Pancreas (tissue), 10 donors: ENCODE results near the gene MAP1B. TPM values are rescaled to one million over a fixed set of nuclear protein-coding genes. Genes with fewer than 3 reads are reported as not detected.

Source experiments
- ATAC-seq, 4 donors: fragments of 200-7000 bp; cut with Tn5 transposase; one replicate each; pipeline versions ENCODE4 v1.8.0 to v1.9.1; 2020; ENCODE audit warnings: mild to moderate bottlenecking in 4 of 4, moderate library complexity in 4 of 4
- DNase-seq, 6 donors: peaks; one replicate each; pipeline ENCODE4 v3.0.0-alpha.2; 2020
- FAIRE-seq: peaks from 2 replicates; lab custom pipeline; 2012; peaks lifted over from hg19 to GRCh38; lab: Jason Lieb, UNC
- H3K27ac ChIP-seq, 4 donors: fragments of 200-600 bp; sonication (generic); 1 replicate in 3 of 4; 2 replicates in 1 of 4; pipeline versions ENCODE4 v1.5.0 to v1.8.0; 2020
- H3K27me3 ChIP-seq, 4 donors: fragments of 200-600 bp; one replicate each; pipeline ENCODE4 v1.8.0; 2021
- H3K36me3 ChIP-seq, 3 donors: fragments of 200-600 bp; sonication (generic) in 1 of 3; one replicate each; pipeline versions ENCODE4 v1.5.0 to v1.8.0; 2020 to 2021
- H3K4me1 ChIP-seq, 3 donors: fragments of 200-600 bp; one replicate each; pipeline ENCODE4 v1.8.0; 2021
- H3K4me3 ChIP-seq, 4 donors: fragments of 200-600 bp; sonication (generic) in 2 of 4; one replicate each; pipeline versions ENCODE4 v1.5.0 to v1.8.0; 2020 to 2021
- H3K9me3 ChIP-seq, 4 donors: fragments of 200-600 bp; one replicate each; pipeline ENCODE4 v1.8.0; 2021
- CTCF ChIP-seq, 4 donors: fragments of 200-600 bp; sonication (generic) in 3 of 4; IDR thresholded peaks; one replicate each; pipeline versions ENCODE4 v1.5.0 to v1.8.0; 2021; ENCODE audit warnings: antibody characterized with exemption in 4 of 4
- WGBS, 2 donors: extraction: QIAGEN DNeasy Blood & Tissue Kit; methylation state at CpG; one replicate each; pipeline ENCODE4 v1.1.7; 2013; 5-methylcytosine and 5-hydroxymethylcytosine counted together
- intact Hi-C, 3 donors: fragments of 100-400 bp; cut with DNase I; formaldehyde crosslinking; loops; one replicate each; pipeline versions ENCODE4 v1.11.1 to v1.14.2; 2022
- polyA plus RNA-seq, 2 donors: library from polyadenylated mRNA; stranded (reverse); fragments of 200-250 nt; gene quantifications; one replicate each; pipeline ENCODE4 v1.2.3, GENCODE V29; 2013
- total RNA-seq, 6 donors: library from RNA; stranded (reverse); fragmentation: NEBNext Ultra II Directional in 4 of 6; extraction: Animal tissue kit (Norgen Biotek cat#: 25700) in 4 of 6; gene quantifications; one replicate each; pipeline versions ENCODE4 v1.2.1 to v1.2.4, GENCODE V29; 2021 to 2023
- donor health status: healthy with polysubstance abuse.
- donor health status: DM: no; HTN: no; CAD: no; lungs with moderate emphysema.
- donor health status: DM: no; HTN: no; CAD: no.
- donor health status: control.
- donor health status: control.
- donor health status: Bipolar disorder and iron deficiency.
- donor health status: DM: yes; HTN: yes; CAD: no.
- donor health status: DM: no; HTN: no; CAD: no.
- donor health status: DM: no; HTN: no; CAD: no.
- donor health status: DM: yes; HTN: yes; CAD: no.

Gene MAP1B
- total and polyA plus RNA-seq, 8 donors = 2.4 to 16.8 (median 5.4) TPM

GRCh38 chr5:72093824-72094223 lies 13.5 kb upstream of the MAP1B start:
- Histone ChIP-seq H3K4me3 (no peak overlapping the region), H3K36me3 (no peaks in the 10 kb centered on the region), H3K9me3 (no peaks in the 10 kb centered on the region), H3K27ac (no peak overlapping the region), H3K4me1 (no peaks in the 10 kb centered on the region), H3K27me3 (no peaks in the 10 kb centered on the region)
- no peak for ATAC-seq
- intact Hi-C loops = no loop called here
- FAIRE-seq = no peak
- no peak for DNase-seq
- 43 to 44% methylated on average over 3 of the region's 3 CpGs for WGBS, 2 donors
- no peak for TF ChIP-seq CTCF (IDR thresholded peaks at IDR 0.05)

- Histone ChIP-seq H3K4me1 (no peaks in the 10 kb centered on the region), H3K9me3 (no peaks in the 10 kb centered on the region), H3K36me3 (no peaks in the 10 kb centered on the region), H3K4me3 (no peak overlapping the region), H3K27ac (no peak overlapping the region), H3K27me3 (no peaks in the 10 kb centered on the region)
- DNase-seq (no peak), FAIRE-seq (no peak), ATAC-seq (no peak)
- intact Hi-C loops = no loop called here
- WGBS, 2 donors = 57 to 73% methylated on average over 6 of the region's 6 CpGs
- TF ChIP-seq CTCF (IDR thresholded peaks at IDR 0.05) = no peak
Observed at GRCh38 chr5:72096602-72097188, 10.6 kb upstream of the MAP1B start.

GRCh38 chr5:72101828-72102227 lies 5.4 kb upstream of the MAP1B start:
- no peaks in the 10 kb centered on the region for H3K4me1 ChIP-seq
- no peaks in the 10 kb centered on the region for H3K36me3 ChIP-seq
- no peak overlapping the region for H3K4me3 ChIP-seq
- peaks cover 0 to 12% (median 0%) of the 10 kb centered on the region in 4 donors for H3K27me3 ChIP-seq
- intact Hi-C loops = no loop called here
- ATAC-seq (no peak), DNase-seq (no peak), FAIRE-seq (no peak)
- H3K27ac ChIP-seq = no peak overlapping the region
- TF ChIP-seq CTCF (IDR thresholded peaks at IDR 0.05) = no peak
- WGBS, 2 donors = 58 to 80% methylated on average over 1 of the region's 1 CpG
- no peaks in the 10 kb centered on the region for H3K9me3 ChIP-seq

GRCh38 chr5:72106817-72107130 lies 501 bp upstream of the MAP1B start:
- no peak for ATAC-seq
- no peak overlapping the region for H3K27ac ChIP-seq
- intact Hi-C loops = no loop called here

More at GRCh38 chr5:72106817-72107130, 501 bp upstream of the MAP1B start:
- Histone ChIP-seq H3K36me3 (no peaks in the 10 kb centered on the region), H3K4me1 (no peaks in the 10 kb centered on the region), H3K27me3 (peaks cover 0 to 15% (median 0%) of the 10 kb centered on the region in 4 donors), H3K4me3 (peak overlapping the region in 3 of 4 donors; percentile 28 to 63 (median 42)), H3K9me3 (no peaks in the 10 kb centered on the region)
- no peak for TF ChIP-seq CTCF (IDR thresholded peaks at IDR 0.05)
- FAIRE-seq = no peak
- no peak for DNase-seq
- WGBS, 2 donors = 15 to 21% methylated on average over 11 of the region's 11 CpGs
